ENCODE results near the gene SPTSSB.
A peak's percentile ranks its signal among the peaks of the same experiment; 100 is the strongest.

Gene SPTSSB, protein sequence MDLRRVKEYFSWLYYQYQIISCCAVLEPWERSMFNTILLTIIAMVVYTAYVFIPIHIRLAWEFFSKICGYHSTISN

DNA sequence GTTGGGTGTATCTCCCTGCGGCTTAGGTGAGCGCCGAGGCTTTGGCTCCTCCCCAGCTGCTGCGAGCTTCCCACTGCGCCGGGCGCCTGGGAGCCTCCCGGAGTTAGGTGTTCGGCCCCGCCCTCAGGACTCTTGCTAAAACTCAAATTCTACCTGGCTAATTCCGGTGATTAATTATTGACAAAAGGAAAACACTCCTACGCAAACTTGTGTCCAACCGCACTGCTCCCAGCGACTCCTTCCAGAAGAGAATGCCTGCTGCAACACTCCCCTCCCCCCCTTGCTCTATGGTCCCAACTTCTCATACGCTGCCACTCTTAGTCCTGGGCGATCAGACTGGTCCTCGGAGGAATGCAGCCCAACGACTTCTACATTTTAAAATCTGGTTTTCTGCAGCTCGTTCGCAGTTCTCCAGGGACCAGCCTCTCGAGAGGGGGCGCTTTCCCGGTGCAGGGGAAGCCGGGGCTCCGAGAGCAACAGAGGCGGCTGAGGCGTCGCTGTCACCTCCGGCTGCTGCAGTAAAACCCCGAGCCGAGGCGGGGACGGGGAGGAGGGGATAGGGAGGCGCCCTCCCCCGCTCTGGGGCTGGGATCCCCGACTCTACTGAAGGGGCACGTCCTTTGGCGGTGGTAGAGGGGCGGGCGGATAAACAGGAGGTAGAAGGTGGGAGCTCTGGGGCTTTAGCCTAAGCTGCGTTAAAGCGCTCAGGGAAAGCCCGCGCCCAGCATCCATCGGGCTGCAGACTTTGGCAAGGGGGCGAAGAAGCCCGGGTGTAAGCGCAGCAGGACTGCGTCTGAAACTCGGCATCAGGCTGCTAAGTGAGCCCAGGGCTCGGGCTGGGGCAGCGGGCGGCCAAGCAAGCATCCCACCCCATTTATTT, at the start of gene SPTSSB:
Gene SPTSSB, minus strand, starts transcription at position 77 of the 880 bp plus-strand sequence. CDS start 25,194 bp downstream, outside the sequence.
- peak in 1 of 3 donors; percentile 34 for DNase-seq (ENCODE audit: low read depth in 3 of 3, low spot score in 1 of 3)

DNA sequence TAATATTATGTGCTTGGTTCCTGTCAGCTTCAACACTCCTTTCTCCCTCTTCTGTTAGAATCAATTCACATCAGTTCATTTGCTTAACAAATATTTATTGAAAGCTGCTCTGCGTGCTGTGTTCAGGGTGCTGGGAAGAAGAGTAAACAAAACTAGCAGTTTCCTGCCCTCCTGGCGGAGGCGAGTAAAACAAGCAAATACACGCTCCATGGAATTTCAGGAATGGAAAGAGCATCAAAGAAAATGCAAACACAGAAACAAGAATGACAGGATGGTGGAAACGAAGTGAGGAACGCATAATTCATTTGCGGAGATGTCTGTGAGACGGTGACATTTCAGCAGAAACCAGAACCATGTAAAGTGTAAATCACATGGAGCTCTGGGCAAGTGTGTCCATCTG, 49.4 kb upstream of the SPTSSB start:
- no peak for DNase-seq (ENCODE audit: low read depth in 3 of 3, low spot score in 1 of 3)

GRCh38 chr3:161419555-161420333, 48.4 kb upstream of the SPTSSB start:
- no peak for DNase-seq (ENCODE audit: low read depth in 3 of 3, low spot score in 1 of 3)

GRCh38 chr3:161415506-161416231, 44.4 kb upstream of the SPTSSB start:
- DNase-seq (ENCODE audit: low read depth in 3 of 3, low spot score in 1 of 3) = no peak

GRCh38 chr3:161414907-161415306, 43.6 kb upstream of the SPTSSB start:
- no peak for DNase-seq (ENCODE audit: low read depth in 3 of 3, low spot score in 1 of 3)

DNA sequence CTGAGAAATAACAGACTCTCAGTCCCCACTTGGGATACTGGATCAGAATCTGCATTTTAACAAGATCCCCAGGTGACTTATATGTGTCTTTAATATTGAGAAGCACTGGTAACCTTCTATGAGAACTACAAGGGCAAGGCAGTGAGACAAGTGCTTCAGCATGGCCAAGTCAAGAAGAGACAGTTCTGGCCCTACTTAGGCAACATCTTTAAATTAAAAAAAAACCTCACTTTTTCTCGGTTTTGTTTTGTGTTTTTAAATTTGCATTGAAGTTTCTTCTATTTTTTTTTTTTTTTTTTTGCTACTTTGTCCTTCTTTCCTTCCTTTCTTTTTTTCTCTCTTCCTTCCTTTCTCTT, 42.5 kb upstream of the SPTSSB start:
- DNase-seq (ENCODE audit: low read depth in 3 of 3, low spot score in 1 of 3) = no peak

DNA sequence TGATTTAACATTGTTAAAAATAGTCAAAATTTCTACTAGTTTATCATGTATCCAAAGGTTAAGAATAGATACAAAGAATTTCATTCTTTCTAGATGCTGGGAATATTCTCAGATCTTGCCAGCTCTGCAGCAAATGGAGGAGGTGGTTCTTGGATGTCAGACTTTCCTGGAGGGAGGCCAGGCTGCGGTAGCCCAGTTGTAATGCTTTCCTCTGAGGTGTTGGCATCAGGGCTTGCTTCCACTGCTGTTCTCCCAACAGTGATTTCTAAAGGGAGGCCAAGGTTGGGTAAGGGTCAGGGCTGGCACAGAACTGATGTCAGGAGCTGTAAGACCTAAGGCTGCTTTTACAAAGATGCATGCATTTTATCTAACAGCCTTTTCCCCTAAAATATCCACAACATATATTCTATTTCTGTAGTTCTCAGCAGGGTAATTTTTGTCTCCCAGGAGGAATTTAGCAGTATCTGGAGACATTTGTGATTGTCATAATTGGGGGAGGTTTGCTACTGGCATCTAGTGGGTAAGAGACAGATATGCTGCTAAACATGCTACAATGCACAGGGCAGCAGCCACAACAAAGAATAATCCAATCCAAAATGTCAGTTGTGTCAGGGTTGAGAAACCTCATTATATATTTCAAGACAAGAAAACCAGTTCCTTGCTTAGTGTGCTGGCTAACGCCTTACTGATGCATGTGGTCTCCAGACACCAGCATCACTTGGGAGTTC, 42.0 kb upstream of the SPTSSB start:
- DNase-seq (ENCODE audit: low read depth in 3 of 3, low spot score in 1 of 3) = no peak

- DNase-seq (ENCODE audit: low read depth in 3 of 3, low spot score in 1 of 3) = no peak
Observed at GRCh38 chr3:161412123-161412522, 40.8 kb upstream of the SPTSSB start.

DNA sequence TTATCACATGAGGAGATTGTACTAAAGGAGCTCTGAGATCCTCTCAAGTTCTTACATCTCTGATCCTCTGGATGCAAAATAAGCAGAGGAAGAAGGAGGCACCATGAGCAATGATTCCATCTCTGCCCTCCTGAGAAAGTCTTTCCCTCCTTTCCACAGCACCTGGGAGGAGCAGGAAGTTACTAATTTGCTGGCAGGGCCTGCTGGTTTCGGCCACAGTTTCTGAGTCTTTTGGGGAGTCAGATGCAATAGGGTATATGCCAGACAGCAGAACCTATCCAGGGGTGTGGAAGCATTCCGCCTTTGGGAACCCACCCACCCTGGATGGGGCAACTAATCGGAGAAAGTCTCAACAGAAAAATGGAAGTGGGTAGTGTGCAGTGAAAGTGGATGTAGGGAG, 38.5 kb upstream of the SPTSSB start:
- no peak for DNase-seq (ENCODE audit: low read depth in 3 of 3, low spot score in 1 of 3)

- DNase-seq (ENCODE audit: low read depth in 3 of 3, low spot score in 1 of 3) = no peak
Observed at GRCh38 chr3:161409069-161409468, 37.8 kb upstream of the SPTSSB start.

- no peak for DNase-seq (ENCODE audit: low read depth in 3 of 3, low spot score in 1 of 3)
Observed at GRCh38 chr3:161406594-161407555, 35.6 kb upstream of the SPTSSB start.

- DNase-seq (ENCODE audit: low read depth in 3 of 3, low spot score in 1 of 3) = no peak
Observed at GRCh38 chr3:161405836-161406235, 34.5 kb upstream of the SPTSSB start.

DNA sequence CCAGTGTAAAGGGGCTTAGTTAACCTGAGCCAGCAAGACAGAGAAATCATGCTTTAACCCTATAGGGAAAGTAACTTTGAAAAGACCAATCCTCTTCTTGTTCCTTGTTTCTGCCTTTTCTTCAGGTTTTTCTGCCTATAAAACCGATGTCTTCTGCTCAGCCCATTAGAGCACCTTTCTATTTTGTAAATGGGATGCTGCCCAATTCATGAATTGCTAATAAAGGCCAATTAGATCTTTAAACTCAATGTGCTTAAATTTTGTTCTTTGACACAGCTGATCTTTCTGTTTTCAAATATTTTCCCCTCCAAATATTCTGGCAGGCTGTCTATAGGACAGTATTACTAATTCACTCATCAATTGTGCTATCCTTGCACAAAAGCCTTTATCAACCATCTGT, 33.8 kb upstream of the SPTSSB start:
- DNase-seq (ENCODE audit: low read depth in 3 of 3, low spot score in 1 of 3) = no peak

GRCh38 chr3:161403251-161403650, 31.9 kb upstream of the SPTSSB start:
- no peak for DNase-seq (ENCODE audit: low read depth in 3 of 3, low spot score in 1 of 3)

GRCh38 chr3:161401389-161401788, 30.1 kb upstream of the SPTSSB start:
- DNase-seq (ENCODE audit: low read depth in 3 of 3, low spot score in 1 of 3) = no peak

DNA sequence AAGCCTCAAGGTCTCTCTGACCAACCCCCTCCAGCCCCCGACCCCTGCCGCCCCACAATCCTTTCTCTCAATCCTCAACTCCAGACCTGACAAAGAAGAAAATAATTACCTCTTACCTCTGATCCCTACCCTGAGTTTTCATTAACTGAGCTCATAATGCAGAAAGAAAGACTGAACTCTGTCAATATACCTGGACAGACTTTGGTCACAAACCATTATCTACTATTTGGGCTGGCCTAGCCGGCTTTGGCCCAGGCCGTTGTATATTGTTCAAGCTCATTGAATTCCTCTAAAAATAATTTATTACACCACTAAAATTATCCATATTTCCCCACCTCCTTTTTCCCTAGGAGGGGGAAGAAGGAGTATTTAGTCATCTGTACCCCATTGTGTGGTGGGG, 29.3 kb upstream of the SPTSSB start:
- no peak for DNase-seq (ENCODE audit: low read depth in 3 of 3, low spot score in 1 of 3)

GRCh38 chr3:161395115-161396012, 24.0 kb upstream of the SPTSSB start:
- no peak for DNase-seq (ENCODE audit: low read depth in 3 of 3, low spot score in 1 of 3)

DNA sequence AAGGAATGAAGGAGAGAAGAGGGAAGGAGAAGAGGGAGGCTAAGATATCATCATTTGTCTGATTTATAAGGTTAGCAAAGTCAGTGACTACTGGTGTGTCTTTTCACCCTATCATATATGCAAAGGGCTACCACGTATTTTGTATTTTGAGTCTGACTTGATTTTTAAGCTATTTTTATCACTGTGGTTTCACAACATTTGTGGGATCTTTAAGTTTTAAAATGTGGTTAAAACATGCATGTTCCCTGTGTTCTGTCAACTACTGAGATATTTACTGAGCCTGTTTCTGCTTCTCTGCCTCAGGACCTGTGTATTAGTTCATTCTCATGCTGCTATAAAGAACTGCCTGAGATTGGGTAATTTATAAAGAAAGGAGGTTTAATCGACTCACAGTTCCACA, 22.5 kb upstream of the SPTSSB start:
- DNase-seq (ENCODE audit: low read depth in 3 of 3, low spot score in 1 of 3) = no peak

DNA sequence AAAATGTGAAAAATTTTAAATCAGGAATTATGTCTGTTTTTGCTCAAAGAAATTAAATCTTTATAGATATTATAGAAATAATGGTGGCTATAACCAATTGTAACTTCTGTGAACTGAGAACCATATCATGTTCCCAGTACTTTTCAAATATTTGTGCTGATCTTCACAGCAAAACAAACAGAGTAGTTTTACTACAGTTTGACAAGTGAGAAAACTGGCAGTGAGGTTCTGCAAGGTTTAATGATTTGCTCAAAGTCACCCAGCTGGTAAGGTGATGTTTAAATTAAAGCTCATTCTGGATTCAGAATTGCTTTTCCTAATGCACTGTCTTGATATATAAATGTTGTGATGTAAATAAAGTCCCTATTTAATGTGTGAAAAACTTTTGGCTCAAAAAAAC, 22.0 kb upstream of the SPTSSB start:
- DNase-seq (ENCODE audit: low read depth in 3 of 3, low spot score in 1 of 3) = no peak
